Neural progenitor cell (in vitro differentiated cells): ENCODE results near the gene PIGT. TPM values are rescaled to one million over a fixed set of nuclear protein-coding genes. Genes with fewer than 3 reads are reported as not detected.

Experiments
- DNase-seq: peaks from one replicate; pipeline ENCODE4 v3.0.0-alpha.2; 2016; ENCODE audit warnings: low spot score
- H2AFZ ChIP-seq: fragments of 200-600 bp; sonication (generic); replicated peaks from 2 replicates; pipeline ENCODE4 v1.6.1; 2016; ENCODE audit warnings: antibody characterized with exemption
- H3F3A ChIP-seq: fragments of 200-600 bp; sonication (generic); 2 replicates; pipeline ENCODE4 v1.6.1; 2016; ENCODE audit warnings: antibody characterized with exemption, low read depth
- H3K27ac ChIP-seq: fragments of 200-600 bp; sonication (generic); 2 replicates; pipeline ENCODE4 v1.5.1; 2016; ENCODE audit warnings: mild to moderate bottlenecking
- H3K27me3 ChIP-seq: fragments of 200-600 bp; sonication (generic); 2 replicates; pipeline ENCODE4 v1.6.1; 2016; ENCODE audit warnings: mild to moderate bottlenecking, moderate library complexity
- H3K36me3 ChIP-seq: fragments of 200-600 bp; sonication (generic); 2 replicates; pipeline ENCODE4 v1.5.1; 2016
- H3K4me1 ChIP-seq: fragments of 200-600 bp; sonication (generic); 2 replicates; pipeline ENCODE4 v1.6.1; 2016; ENCODE audit warnings: mixed run types
- H3K4me2 ChIP-seq: fragments of 200-600 bp; sonication (generic); 2 replicates; pipeline ENCODE4 v1.6.1; 2016
- H3K4me3 ChIP-seq: fragments of 200-600 bp; sonication (generic); 2 replicates; pipeline ENCODE4 v1.5.1; 2016
- H3K79me2 ChIP-seq: fragments of 200-600 bp; sonication (generic); 2 replicates; pipeline ENCODE4 v1.6.1; 2016; ENCODE audit warnings: low read depth
- H3K9ac ChIP-seq: fragments of 200-600 bp; sonication (generic); 2 replicates; pipeline ENCODE4 v1.6.1; 2016
- H3K9me3 ChIP-seq: fragments of 200-600 bp; sonication (generic); 2 replicates; pipeline ENCODE4 v1.5.1; 2016; ENCODE audit warnings: low read depth
- H4K20me1 ChIP-seq: fragments of 200-600 bp; sonication (generic); 2 replicates; pipeline ENCODE4 v1.6.1; 2016; ENCODE audit warnings: low read depth
- H3K27ac Mint-ChIP-seq: 3 replicates; pipeline ENCODE4 v1.8.0; 2021; ENCODE audit warnings: mixed read lengths
- H3K27me3 Mint-ChIP-seq: 2 replicates; pipeline ENCODE4 v1.8.0; 2022; ENCODE audit warnings: low read depth, mild to moderate bottlenecking, inconsistent platforms, moderate library complexity, mixed read lengths; ENCODE audit not compliant: insufficient read depth
- H3K36me3 Mint-ChIP-seq: 3 replicates; pipeline ENCODE4 v1.8.0; 2021; ENCODE audit warnings: mixed read lengths
- H3K4me1 Mint-ChIP-seq: 3 replicates; pipeline ENCODE4 v1.8.0; 2021; ENCODE audit warnings: mixed read lengths
- H3K4me3 Mint-ChIP-seq: 3 replicates; pipeline ENCODE4 v1.8.0; 2021; ENCODE audit warnings: mild to moderate bottlenecking, moderate library complexity, mixed read lengths
- H3K9me3 Mint-ChIP-seq: 3 replicates; pipeline ENCODE4 v1.8.0; 2020; ENCODE audit warnings: mixed read lengths
- CTCF ChIP-seq: fragments of 200-600 bp; sonication (generic); IDR thresholded peaks from 2 replicates; pipeline ENCODE4 v1.5.1; 2017; ENCODE audit warnings: antibody characterized with exemption, mild to moderate bottlenecking
- EZH2 ChIP-seq: fragments of 200-600 bp; sonication (generic); IDR thresholded peaks from 2 replicates; pipeline ENCODE4 v1.6.1; 2017; ENCODE audit warnings: antibody characterized with exemption, mild to moderate bottlenecking, moderate library complexity
- EZH2phosphoT487 ChIP-seq: fragments of 200-600 bp; sonication (generic); IDR thresholded peaks from 2 replicates; pipeline ENCODE4 v1.6.1; 2017; ENCODE audit warnings: antibody characterized with exemption
- total RNA-seq: library from RNA; depleted of rRNA; stranded (reverse); fragments of >200 nt; gene quantifications from 2 replicates; pipeline ENCODE4 v1.2.3, GENCODE V29; 2015; ENCODE audit warnings: low replicate concordance

Gene PIGT
- total RNA-seq, 1 donor from 2014 or later, result 24.5 TPM

DNA sequence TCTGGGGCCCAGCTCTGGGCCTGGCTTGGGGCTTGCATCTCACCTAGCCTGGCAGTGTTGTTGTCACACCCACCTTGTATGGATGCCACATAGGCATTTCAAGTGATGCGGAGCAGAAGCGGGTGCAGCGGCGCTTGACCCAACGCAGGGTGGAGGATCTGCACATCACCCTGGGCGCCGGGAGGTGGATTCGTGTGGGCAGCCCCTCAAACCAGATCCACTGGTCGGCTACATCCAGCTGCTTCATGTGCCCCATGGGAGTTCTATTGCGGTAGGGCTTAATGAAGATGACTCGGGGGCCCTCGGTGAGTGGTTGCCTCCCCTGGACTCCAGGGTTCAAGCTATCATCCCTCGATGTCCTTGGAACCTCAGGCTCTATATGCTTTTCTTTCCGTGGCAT, 41.0 kb upstream of the PIGT start:
- H3K79me2 ChIP-seq, result no peaks in the 10 kb centered on the region
- no peaks in the 10 kb centered on the region for H3K36me3 ChIP-seq
- peaks cover 26% of the 10 kb centered on the region for H3K4me1 Mint-ChIP-seq
- H3K27ac ChIP-seq, result no peak overlapping the region
- H3K9ac ChIP-seq, result no peak overlapping the region
- DNase-seq, result no peak
- H4K20me1 ChIP-seq, result peaks cover 6% of the 10 kb centered on the region
- no peak overlapping the region for H3K4me3 Mint-ChIP-seq
- H3K4me2 ChIP-seq, result no peak overlapping the region
- no peaks in the 10 kb centered on the region for H3K9me3 Mint-ChIP-seq
- H3K27me3 ChIP-seq, result peaks cover 17% of the 10 kb centered on the region
- peaks cover 20% of the 10 kb centered on the region for H3K4me1 ChIP-seq
- peaks cover 3% of the 10 kb centered on the region for H3K27me3 Mint-ChIP-seq
- H3K4me3 ChIP-seq, result no peak overlapping the region
- peaks cover 3% of the 10 kb centered on the region for H3F3A ChIP-seq
- H3K9me3 ChIP-seq, result no peaks in the 10 kb centered on the region
- no peaks in the 10 kb centered on the region for H3K36me3 Mint-ChIP-seq
- no peak overlapping the region for H2AFZ ChIP-seq
- TF ChIP-seq EZH2 (no peak), EZH2phosphoT487 (no peak), CTCF (no peak)
- H3K27ac Mint-ChIP-seq, result no peak overlapping the region

- no peaks in the 10 kb centered on the region for H3K9me3 Mint-ChIP-seq
- DNase-seq, result no peak
- no peak overlapping the region for H3K27ac Mint-ChIP-seq
- no peaks in the 10 kb centered on the region for H3K36me3 ChIP-seq
- no peak overlapping the region for H3K4me3 Mint-ChIP-seq
- H3F3A ChIP-seq, result peaks cover 3% of the 10 kb centered on the region
- H3K4me3 ChIP-seq, result no peak overlapping the region
- TF ChIP-seq CTCF, result no peak
- no peak overlapping the region for H3K9ac ChIP-seq
- no peak overlapping the region for H2AFZ ChIP-seq
- no peak overlapping the region for H3K27ac ChIP-seq
- H3K79me2 ChIP-seq, result no peaks in the 10 kb centered on the region
- peaks cover 14% of the 10 kb centered on the region for H3K27me3 ChIP-seq
- H3K4me1 ChIP-seq, result peaks cover 20% of the 10 kb centered on the region
- H3K9me3 ChIP-seq, result no peaks in the 10 kb centered on the region
- no peaks in the 10 kb centered on the region for H3K36me3 Mint-ChIP-seq
- peaks cover 6% of the 10 kb centered on the region for H4K20me1 ChIP-seq
- H3K4me1 Mint-ChIP-seq, result peaks cover 26% of the 10 kb centered on the region
- no peak overlapping the region for H3K4me2 ChIP-seq
- peaks cover 4% of the 10 kb centered on the region for H3K27me3 Mint-ChIP-seq
Observed at GRCh38 chr20:45377269-45377668, 38.7 kb upstream of the PIGT start.

DNA sequence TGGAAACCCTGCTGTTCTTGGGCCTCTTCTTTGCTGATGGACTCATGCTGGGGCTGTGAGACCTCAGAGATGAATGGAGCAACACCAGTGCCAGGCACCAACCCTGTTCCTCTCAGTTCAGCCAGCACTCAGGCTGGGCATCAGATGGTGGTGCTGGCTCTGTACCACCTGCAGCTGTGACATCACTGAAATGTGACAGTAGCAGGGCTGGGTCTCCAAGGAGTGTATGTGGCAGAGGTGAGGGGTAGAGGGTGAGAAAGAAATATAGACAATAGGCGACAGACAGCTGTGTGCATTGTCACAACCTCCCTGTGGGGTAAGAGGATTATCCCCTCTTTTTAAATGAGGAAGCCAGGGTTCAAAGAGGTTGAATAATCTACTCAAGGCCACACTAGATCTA, 37.8 kb upstream of the PIGT start, which contains the start of gene TP53TG5:
TSS of gene TP53TG5 (minus strand) at position 135 of the 400 bp plus-strand sequence. CDS start at position 46, 89 bp downstream.
- H3K36me3 ChIP-seq, result no peaks in the 10 kb centered on the region
- H3K9ac ChIP-seq, result no peak within 1 kb of the TSS
- H3K27me3 ChIP-seq, result peaks cover 5% of the 10 kb centered on the region
- peak within 1 kb of the TSS; percentile 43 for H3K4me2 ChIP-seq
- peak; percentile 68 for DNase-seq
- H3K4me3 Mint-ChIP-seq, result no peak within 1 kb of the TSS
- H2AFZ ChIP-seq, result no peak within 1 kb of the TSS
- peak within 1 kb of the TSS; percentile 66 for H3K27ac Mint-ChIP-seq
- peaks cover 6% of the 10 kb centered on the region for H4K20me1 ChIP-seq
- H3K27ac ChIP-seq, result no peak within 1 kb of the TSS
- H3K4me3 ChIP-seq, result no peak within 1 kb of the TSS
- H3K4me1 Mint-ChIP-seq, result peaks cover 26% of the 10 kb centered on the region
- no peaks in the 10 kb centered on the region for H3K36me3 Mint-ChIP-seq
- no peaks in the 10 kb centered on the region for H3K9me3 Mint-ChIP-seq
- peaks cover 3% of the 10 kb centered on the region for H3F3A ChIP-seq
- peaks cover 4% of the 10 kb centered on the region for H3K27me3 Mint-ChIP-seq
- H3K79me2 ChIP-seq, result no peaks in the 10 kb centered on the region
- no peaks in the 10 kb centered on the region for H3K9me3 ChIP-seq
- TF ChIP-seq EZH2phosphoT487 (no peak), EZH2 (no peak), CTCF (no peak)
- peaks cover 20% of the 10 kb centered on the region for H3K4me1 ChIP-seq
